IPS DF 4.7 (cell line): ENCODE results near the gene PGLYRP4.
"Not testable (repeated sequence)": the region's sequence is repeated elsewhere in the genome, so short reads cannot be mapped to it uniquely, and the experiment has no call there.

Source experiments
- DNase-seq: peaks from one replicate; pipeline ENCODE4 v3.0.0-alpha.2; 2013; ENCODE audit warnings: low spot score; ENCODE audit errors: extremely low read depth

The PGLYRP4 gene

GRCh38 chr1:153341431-153341934 lies 7.2 kb downstream of the PGLYRP4 start:
- DNase-seq: no peak

GRCh38 chr1:153340356-153340755 lies 8.3 kb downstream of the PGLYRP4 start:
- no peak for DNase-seq

- DNase-seq: no peak
Measured at GRCh38 chr1:153339802-153340201, 8.8 kb downstream of the PGLYRP4 start.

GRCh38 chr1:153337980-153338853 lies 10.4 kb downstream of the PGLYRP4 start:
- no peak for DNase-seq

GRCh38 chr1:153336650-153337049 lies 12.0 kb downstream of the PGLYRP4 start:
- no peak for DNase-seq

- DNase-seq: no peak
Measured at GRCh38 chr1:153333902-153334301, 14.7 kb downstream of the PGLYRP4 start.

- DNase-seq: no peak
Measured at GRCh38 chr1:153324912-153325311, 23.7 kb downstream of the PGLYRP4 start.

GRCh38 chr1:153322568-153322967 lies 26.1 kb downstream of the PGLYRP4 start:
- no peak for DNase-seq

- DNase-seq: not testable (repeated sequence)
Measured at GRCh38 chr1:153318145-153318544, 30.5 kb downstream of the PGLYRP4 start.

GRCh38 chr1:153316013-153316412 lies 32.6 kb downstream of the PGLYRP4 start:
- not testable (repeated sequence) for DNase-seq

GRCh38 chr1:153314388-153314787 lies 34.3 kb downstream of the PGLYRP4 start:
- not testable (repeated sequence) for DNase-seq

- no peak for DNase-seq
Measured at GRCh38 chr1:153313288-153313687, 35.4 kb downstream of the PGLYRP4 start.

- DNase-seq: no peak
Measured at GRCh38 chr1:153312570-153313186, 36.0 kb downstream of the PGLYRP4 start, which contains the start of gene PGLYRP3. TSS of gene PGLYRP3 (minus strand) at chr1:153312952. CDS start at chr1:153310665, 2,287 bp downstream.

GRCh38 chr1:153310526-153310925 lies 38.1 kb downstream of the PGLYRP4 start:
- DNase-seq: no peak

- no peak for DNase-seq
Measured at GRCh38 chr1:153309441-153309840, 39.2 kb downstream of the PGLYRP4 start.

- no peak for DNase-seq
Measured at GRCh38 chr1:153308540-153308939, 40.1 kb downstream of the PGLYRP4 start.

GRCh38 chr1:153307221-153307600 lies 41.4 kb downstream of the PGLYRP4 start:
- DNase-seq: no peak

GRCh38 chr1:153306303-153307220 lies 42.1 kb downstream of the PGLYRP4 start:
- no peak for DNase-seq

GRCh38 chr1:153305682-153306081 lies 43.0 kb downstream of the PGLYRP4 start:
- DNase-seq: no peak

GRCh38 chr1:153302308-153302707 lies 46.3 kb downstream of the PGLYRP4 start:
- no peak for DNase-seq

GRCh38 chr1:153293851-153294250 lies 54.8 kb downstream of the PGLYRP4 start:
- DNase-seq: no peak

GRCh38 chr1:153293480-153293775 lies 55.2 kb downstream of the PGLYRP4 start:
- DNase-seq: no peak
